Measurements from ENCODE around the gene ADAP1.
"Not testable (repeated sequence)": the region's sequence is repeated elsewhere in the genome, so short reads cannot be mapped to it uniquely, and the experiment has no call there.

Gene ADAP1

GRCh38 chr7:974172-974571 lies 19.7 kb upstream of the ADAP1 start:
- no peak for DNase-seq

- DNase-seq, result no peak
Measured at GRCh38 chr7:973312-973711, 18.8 kb upstream of the ADAP1 start.

GRCh38 chr7:972676-973309 lies 18.3 kb upstream of the ADAP1 start:
- no peak for DNase-seq

- DNase-seq, result no peak
Measured at GRCh38 chr7:972110-972509, 17.6 kb upstream of the ADAP1 start.

- DNase-seq, result no peak
Measured at GRCh38 chr7:970744-971143, 16.3 kb upstream of the ADAP1 start.

GRCh38 chr7:969403-969802 lies 14.9 kb upstream of the ADAP1 start:
- DNase-seq, result no peak

GRCh38 chr7:968205-969105 lies 14.0 kb upstream of the ADAP1 start:
- no peak for DNase-seq

- DNase-seq, result no peak
Measured at GRCh38 chr7:967361-968082, 13.0 kb upstream of the ADAP1 start.

GRCh38 chr7:966291-967069 lies 12.0 kb upstream of the ADAP1 start:
- no peak for DNase-seq

GRCh38 chr7:964401-965231 lies 10.1 kb upstream of the ADAP1 start:
- no peak for DNase-seq

GRCh38 chr7:963236-964078 lies 9.0 kb upstream of the ADAP1 start:
- no peak for DNase-seq

GRCh38 chr7:962401-963081 lies 8.1 kb upstream of the ADAP1 start:
- no peak for DNase-seq

GRCh38 chr7:961546-962400 lies 7.3 kb upstream of the ADAP1 start:
- no peak for DNase-seq

- not testable (repeated sequence) for DNase-seq
Measured at GRCh38 chr7:960972-961371, 6.5 kb upstream of the ADAP1 start.

GRCh38 chr7:960269-960871 lies 5.9 kb upstream of the ADAP1 start:
- no peak for DNase-seq

- not testable (repeated sequence) for DNase-seq
Measured at GRCh38 chr7:959740-960139, 5.3 kb upstream of the ADAP1 start.

GRCh38 chr7:959271-959670 lies 4.8 kb upstream of the ADAP1 start:
- DNase-seq, result no peak
